Right renal pelvis (tissue), 4 donors: ENCODE measurements around the gene BRSK2. TPM values are rescaled to one million over a fixed set of nuclear protein-coding genes. Genes with fewer than 3 reads are reported as not detected.
A peak's percentile ranks its signal among the peaks of the same experiment; 100 is the strongest.

Experiments used
- DNase-seq, 4 donors: peaks; one replicate each; pipeline ENCODE4 v3.0.0-alpha.2; 2013; ENCODE audit warnings: low read depth in 4 of 4, low spot score in 3 of 4, missing footprints in 1 of 4
- polyA plus RNA-seq, 4 donors: library from polyadenylated mRNA; unstranded; fragments of 120-200 nt; gene quantifications; one replicate each; pipeline ENCODE4 v1.2.1, GENCODE V29; 2013; ENCODE audit not compliant: insufficient read length in 4 of 4

Gene BRSK2
- polyA plus RNA-seq, 4 donors = 0.26 to 1.1 (median 0.46) TPM

DNA sequence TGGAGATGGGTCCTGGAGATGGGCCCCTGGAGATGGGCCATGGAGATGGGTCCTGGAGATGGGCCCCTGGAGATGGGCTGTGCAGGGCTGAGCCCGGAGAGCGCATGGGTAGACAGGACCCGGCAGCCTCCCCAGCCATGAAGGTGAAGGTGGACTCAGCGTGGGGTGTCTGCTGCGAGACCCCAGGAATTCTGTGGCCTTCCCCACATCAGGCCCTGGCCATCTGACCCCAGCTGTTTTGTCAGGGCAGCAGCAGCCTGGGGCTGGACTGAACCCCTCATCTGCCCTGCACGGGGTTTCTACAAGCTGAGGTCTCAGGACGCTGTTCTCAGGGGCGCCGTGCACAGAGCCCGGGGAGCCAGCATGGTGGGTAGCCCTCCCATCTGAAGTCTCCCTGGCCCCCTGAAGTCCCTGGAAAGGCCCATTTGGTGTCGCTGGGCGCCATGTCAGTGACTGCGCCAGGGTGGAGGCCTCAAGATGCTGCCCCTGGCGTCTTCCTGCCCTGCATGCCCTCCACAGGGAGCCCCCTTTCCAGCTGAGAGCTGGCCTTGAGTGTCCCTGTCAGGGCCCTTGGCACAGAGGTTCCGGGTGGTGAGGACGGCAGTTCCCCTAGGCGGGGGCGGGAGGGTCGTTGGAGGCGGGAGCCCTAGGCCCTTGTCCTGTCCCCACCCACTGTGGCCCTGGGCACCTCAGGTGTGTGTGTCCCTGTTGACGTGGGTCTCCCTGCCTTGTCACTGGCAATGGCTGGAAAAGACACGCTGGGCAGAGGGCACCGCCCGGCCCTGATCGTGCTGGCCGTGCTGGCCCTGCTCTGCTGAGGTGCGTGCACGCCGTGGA lies 5.4 kb downstream of the BRSK2 start:
- DNase-seq = no peak

DNA sequence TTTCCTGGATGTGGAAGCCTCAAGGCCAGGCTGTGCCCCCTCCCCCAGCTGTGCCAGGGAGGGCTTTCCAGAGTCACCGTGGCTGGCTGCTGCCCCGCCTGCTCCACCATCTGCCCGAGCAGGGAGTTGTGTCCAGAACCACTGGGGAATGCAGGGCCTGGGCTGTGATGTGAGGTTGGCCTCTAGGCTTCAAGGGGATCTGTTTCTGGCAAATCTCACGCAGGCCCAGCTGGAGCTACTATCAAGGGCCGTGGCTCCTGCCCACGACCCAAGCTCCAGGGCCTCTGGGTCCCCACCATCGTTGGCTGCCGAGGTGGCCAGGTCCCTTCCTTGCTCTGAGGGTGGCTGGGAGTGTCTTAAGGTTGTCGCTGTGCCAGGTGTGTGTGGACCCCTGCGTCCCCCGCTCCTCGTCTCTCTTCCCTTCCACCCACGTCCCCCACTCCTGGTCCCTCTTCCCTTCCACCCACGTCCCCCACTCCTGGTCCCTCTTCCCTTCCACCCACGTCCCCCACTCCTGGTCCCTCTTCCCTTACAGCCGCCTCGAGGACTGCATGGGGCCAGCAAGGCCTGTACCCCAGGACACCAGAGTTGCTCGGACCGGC lies 6.1 kb downstream of the BRSK2 start:
- no peak for DNase-seq

DNA sequence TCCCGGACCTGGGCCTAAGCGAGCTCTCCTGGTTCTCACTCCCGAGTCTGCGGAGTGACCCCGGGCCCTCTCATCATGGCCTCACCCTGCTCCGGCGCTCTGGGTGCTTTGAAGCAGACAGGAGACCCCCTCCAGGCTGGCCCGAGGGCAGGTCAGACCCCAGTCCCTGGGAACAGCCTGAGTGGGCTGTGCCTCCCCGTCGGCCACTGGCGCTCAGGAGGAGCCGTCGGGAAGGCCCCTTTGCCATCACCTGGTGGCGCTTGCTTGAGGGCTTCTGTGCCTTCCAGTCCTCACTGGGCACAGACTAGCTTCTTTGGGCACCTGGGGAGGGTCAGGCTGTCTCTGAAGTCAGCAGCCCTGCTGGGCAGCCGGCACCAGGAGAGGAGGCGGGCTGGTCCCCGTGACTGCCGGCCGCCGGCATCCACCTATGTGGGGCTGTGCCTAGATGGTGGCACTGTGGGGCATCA lies 6.7 kb downstream of the BRSK2 start:
- DNase-seq = no peak

DNA sequence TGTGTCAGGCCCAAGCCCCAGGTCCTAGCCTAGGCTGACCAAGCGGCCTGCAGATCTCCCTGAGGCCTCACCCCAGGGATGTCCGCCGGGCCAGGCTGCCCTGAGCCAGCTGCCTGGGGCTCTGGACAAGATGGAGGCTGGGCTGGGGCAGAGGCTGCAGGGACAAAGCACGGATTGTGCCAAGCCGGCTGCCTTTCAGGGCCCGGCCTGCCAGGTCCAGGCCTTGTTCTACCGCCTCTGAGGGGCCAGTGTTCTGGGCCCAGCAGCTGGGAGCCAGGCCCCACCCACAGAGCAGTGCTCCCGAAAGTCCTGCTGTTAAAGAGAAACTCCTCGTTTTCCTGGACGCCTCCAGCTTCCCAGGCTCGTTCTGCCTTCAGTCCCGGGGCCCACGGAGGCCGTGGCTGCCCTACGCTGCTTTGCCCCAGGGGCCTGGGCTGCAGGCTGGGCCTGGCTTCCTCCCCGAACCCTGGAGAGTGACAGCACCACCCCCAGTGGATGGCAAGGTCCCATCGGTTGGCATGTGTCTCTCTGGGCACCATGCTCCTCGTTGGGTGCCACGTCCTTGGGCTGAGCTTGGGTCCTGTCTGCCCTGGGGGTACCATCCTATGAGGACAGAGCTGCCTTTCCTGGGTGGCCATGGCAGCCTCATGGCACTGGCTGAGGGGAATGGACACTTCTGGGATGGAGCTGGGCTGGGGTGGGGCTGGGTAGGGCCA lies 7.6 kb downstream of the BRSK2 start:
- DNase-seq = no peak

DNA sequence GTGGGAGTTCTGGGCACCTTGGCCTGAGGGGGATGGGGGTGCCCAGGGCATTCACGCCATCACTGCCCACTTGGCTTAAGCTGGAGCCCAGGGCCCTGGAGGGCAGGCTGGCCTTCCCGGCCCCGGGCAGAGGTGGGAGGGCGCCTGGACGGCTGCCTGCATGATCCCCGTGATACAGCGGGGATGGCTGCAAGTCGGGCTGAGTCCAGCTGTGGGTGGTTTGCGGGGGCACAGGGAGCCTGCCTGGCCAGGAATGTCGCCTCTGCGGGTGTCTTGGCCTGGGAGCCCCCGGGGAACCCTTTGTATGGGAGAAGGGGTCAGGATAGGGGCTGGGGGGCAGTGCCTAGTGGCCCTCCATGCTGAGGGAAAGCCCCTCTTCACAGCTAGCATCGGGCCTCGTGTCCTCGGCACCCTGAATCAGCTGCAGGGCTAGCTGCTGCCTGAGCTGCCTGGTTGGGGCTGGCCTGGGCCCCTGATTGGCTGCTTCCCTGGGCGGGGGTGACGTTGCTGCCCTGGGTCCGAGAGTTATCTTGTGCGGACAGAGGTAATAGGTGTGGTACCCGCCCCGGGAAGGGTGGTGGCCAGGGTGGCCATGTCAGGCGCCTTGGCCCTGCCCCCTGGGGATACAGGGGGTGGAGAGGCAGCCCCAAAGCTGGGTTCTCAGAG lies 8.3 kb downstream of the BRSK2 start:
- no peak for DNase-seq

DNA sequence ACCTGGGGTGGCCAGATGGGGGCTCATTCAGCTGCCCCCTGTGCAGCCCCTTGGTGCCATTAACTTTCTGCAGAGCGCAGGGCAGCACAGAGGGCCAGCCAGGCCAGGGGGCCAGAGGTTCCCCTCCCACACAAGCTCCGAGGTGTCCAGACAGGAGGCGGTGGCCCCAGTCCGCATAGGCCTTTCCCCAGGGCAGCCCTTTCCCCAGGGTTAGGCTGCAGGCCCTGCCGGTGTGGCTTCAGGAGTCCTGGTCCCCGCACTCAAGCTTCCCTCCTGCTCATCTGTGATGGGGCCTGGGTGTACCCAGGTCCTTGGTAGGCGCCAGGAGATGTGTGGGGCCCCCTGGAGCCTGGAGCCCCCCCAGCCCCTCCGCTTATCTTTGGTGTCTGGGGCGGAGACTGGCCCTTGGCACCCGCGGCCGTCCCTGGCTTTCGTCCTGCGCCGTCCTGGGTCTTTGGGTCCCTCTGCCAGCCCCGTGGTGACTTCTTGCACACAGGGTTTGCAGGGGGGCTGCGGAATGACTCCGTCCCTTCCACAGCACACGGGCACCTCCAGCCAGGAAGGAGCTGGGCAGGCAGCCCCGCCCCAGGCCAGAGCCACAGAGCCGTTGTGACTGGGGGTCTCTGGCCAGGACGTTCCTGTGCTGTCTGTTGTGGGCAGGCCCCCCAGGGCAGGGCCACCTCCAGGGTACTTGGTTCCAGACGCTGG lies 8.9 kb downstream of the BRSK2 start:
- DNase-seq = no peak

DNA sequence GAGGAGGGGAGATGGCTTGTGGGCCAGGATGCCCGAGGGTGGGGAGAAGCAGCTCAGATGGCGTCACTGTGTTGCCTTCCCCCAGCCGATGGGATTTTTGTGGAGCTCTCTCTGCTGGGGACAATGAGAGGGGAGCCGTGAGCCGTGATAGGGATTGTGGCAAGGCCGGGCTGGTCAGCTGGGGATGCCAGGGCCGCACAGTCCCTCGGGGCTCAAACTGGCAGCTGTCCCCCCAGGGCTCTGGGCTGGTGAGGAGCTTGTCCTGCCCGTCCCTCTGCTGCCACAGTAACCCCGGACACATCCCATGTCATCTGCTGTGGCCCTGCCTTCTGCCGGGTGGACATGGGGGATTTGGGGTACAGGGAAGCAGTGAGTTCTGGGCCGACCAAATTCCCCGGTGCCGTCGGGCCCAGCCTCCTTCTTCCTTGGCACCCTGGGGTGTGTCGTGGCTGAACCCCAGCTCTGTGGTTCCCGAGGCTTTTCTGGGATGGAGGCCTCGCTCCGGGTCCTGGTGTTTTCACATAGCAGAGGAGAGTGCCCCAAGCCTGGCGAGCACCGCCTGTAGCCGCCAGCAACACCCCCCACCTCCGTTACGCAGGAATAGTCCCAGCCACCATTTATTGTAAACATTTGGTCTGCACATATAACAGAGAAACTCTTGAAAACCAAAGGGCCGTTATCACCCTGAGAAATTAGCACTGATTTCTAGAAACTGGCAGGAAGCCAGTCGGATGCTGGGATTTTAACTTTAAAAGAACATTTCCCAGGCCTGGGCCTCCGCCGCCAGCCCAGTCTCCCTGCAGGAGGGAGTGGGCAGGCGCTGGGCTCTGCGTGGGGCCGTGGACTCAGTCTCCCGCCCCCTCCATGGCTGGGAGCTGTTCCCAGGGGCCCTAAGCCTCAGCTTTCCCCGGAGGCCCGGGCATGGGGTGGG lies 9.9 kb downstream of the BRSK2 start:
- no peak for DNase-seq

DNA sequence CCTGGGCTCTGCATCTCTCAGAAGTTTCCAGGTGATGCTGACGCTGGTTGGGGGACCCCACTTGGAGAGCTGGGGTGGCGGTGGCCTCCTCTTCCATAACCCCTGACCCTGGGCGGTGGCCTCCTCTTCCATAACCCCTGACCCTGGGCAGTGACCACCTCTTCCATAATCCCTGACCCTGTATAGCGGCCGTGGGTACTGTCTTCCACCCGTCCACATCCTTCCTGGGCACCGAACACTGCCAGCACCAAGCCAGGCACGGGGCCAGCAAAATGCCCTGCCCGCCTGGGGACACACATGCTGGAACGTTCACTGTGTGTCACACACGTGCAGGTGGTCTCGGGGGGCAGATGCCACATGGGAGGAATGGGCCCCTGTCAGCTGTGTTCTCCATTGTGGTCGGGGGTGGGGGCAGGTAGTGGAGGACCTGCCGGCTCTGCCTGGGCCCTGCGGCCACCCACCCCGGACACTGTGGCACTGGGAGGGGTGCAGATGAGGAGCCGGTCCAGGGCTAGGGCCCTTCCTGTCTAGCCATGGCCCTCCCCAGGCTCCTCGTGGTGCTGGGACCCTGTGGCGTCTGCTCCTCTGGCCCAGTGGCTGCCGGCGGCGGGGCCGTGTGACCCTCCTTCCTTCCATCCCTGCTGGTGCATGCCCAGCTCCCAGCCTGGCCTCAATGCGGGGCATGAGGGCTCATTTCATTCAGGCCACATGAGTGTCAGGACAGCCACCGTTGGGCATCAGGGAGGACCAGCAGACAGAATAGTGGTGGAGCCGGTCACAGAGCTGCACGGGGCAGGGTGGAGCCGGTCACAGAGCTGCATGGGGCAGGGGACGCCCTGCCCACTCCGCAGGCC lies 10.8 kb downstream of the BRSK2 start:
- no peak for DNase-seq

DNA sequence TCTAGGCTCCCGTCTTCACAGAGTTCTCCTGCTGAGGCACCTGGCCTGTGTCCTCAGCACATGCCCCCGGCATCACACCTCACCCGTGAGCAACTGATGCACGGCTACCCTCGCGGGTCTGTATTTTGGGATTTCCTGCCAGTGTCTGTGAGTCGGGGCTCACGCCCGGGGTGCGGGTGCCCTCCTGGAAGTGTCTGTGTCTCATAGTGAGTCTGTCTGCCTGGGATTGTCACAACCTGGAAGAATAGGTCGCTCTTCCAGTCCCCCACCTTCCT lies 11.4 kb downstream of the BRSK2 start:
- DNase-seq = no peak

DNA sequence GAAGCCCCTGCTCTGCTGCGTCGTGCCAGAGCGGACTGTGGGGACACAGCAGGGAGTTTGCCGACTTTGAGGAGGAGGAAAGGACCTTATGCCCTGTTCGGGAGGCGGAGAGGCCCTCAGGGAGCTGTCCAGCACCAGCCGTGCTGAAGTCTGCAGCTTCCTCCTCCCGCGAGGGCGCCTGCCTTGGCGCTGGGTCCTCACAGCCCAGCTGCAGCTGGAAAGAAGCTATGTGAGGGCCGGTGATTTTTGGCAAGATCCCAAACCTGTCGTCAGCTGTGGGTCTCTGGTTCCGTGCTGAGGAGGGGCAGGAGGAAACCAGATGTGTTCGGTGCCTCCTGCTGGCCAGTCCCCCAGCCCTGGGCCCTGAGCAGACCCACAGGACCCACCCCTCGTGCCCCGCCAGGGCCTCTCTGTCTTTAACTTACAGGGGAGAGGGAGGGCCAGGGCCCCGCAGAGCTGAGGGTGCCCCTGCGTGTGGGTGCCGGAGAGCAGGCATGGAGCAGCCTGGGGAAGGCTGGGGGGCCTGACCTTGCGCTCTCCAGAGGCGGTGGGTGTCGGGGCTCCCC lies 12.0 kb downstream of the BRSK2 start:
- peak; percentile 65 to 84 (median 77) for DNase-seq

DNA sequence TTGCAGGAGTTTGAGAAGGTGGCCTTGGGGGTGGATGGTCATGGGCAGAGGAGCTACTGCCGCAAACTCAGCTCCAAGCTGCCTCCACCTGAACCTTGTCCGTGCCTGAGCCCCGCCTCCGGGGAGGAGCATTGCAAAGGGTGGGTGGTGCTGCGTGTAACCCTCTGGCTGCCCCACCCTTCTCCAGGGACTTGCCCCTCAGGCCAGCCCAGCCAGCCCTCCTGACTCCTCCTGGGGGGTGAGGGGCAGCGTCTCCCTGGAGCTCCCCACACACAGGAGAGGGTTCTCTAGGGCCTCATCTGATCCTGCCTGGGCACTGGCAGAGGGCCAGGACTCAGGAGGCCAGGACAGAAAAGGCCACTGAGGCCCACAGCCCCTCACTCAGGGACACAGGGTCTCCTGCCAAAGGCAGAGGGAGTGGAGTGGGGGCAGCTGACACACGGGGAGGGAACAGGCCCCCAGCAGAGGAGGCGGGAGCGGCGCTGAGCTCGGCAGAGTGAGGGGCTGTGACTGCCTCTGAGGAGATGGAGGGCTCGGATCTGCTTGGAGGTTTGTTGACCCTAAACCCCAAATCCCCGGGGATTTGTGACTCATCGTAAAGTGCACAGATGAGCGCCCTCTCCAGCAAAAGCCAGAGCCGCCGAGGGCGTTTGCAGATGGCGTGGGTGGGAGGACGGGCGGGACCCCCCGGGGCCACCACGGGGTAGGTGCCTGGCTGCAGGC lies 12.8 kb downstream of the BRSK2 start:
- DNase-seq = no peak

DNA sequence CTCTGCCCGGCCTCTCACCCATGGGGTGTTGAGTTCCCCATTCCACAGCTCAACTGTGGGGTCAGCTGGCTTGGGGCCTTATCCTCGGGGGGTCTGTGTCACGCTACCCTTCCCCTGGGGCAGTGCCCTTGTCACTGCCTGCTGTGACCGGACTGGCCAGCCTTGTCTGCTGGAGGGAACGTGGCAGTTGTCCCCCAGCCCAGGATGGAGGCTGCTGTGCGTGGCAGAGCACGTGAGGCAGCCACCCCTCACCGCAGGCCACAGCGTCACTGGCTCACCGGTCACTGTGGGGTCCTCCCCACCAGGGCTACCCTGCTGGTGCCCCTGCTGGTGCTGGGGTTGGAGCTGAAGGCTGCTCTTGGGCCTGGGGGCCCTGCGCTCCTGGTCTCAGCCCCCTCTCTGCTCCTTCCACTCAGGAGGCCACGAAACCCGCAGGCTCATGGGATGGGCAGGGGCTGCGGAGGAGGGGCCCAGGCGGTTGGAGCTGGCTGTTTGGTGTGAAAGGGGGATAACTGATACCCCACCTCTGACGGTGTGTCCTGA lies 13.4 kb downstream of the BRSK2 start:
- DNase-seq = no peak

DNA sequence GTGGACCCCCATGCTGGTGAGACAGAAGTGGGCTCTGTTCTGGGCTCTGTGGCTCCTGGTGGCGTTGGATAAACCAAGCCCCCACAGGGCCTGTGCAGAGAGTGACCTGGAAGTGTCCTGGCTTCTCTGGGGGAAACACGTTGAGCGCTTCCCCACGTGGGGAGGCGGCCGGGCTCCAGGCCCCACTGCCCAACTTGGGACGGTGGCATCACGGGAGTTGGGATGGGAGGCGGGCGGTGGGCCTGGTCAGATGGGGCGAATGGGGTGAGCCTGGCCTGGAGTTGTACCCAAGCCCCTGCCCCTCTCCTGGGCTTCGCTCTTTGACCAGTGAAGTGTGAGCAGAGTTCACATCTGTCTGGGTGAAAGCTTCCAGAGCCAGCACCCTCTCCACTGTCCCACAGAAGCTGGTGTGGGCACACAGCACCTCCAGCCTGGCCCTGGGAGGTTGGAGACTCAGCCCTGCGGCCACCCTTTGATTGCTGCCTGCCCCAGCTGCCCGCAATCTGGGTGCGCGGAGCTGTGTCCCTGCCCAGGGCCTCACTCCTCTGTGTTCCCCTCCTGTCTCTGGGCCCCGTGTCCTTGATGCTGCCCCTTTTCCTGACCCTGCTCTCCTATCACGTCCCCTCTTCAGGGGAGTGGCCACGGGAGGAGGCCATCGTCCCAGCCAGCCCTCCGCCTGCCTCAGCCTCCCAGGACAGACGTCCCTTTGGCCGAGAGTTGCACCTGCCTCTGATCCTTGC lies 14.2 kb downstream of the BRSK2 start:
- DNase-seq = no peak

DNA sequence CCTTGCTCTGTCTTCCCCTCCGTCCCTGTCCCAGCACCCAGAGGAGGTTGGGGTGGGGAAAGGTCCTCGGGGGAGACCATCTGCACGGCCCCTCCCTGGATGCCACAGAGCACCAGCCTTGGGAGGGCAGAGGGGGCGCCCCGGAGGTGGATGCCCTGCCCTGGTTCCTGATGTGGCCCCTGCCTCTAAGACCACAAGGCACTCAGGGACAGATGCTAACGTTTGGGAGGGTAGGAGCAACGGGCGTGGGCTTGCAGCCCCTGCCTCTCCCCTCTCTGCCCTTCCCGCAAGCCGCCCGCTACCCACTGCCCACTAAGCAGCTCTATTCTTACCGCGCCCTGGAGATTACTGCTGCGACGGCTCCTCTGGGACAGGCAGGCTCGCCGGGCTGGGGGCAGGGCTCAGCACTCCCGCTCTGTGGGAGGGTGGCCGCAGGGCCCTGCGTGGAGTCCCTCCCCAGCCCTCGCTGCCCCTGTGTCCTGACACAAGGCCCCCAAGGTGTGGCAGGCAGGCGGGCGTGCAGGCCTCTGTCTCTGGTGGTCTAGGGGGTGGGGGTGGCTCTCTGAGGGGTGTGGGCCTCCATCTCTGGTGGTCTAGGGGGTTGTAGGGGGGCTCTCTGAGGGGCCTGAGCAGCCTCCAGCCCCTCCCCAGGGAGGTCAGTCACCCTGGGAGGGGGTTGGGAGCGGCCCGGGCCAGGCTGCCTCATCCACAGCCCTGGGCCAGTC lies 14.9 kb downstream of the BRSK2 start:
- DNase-seq = no peak

DNA sequence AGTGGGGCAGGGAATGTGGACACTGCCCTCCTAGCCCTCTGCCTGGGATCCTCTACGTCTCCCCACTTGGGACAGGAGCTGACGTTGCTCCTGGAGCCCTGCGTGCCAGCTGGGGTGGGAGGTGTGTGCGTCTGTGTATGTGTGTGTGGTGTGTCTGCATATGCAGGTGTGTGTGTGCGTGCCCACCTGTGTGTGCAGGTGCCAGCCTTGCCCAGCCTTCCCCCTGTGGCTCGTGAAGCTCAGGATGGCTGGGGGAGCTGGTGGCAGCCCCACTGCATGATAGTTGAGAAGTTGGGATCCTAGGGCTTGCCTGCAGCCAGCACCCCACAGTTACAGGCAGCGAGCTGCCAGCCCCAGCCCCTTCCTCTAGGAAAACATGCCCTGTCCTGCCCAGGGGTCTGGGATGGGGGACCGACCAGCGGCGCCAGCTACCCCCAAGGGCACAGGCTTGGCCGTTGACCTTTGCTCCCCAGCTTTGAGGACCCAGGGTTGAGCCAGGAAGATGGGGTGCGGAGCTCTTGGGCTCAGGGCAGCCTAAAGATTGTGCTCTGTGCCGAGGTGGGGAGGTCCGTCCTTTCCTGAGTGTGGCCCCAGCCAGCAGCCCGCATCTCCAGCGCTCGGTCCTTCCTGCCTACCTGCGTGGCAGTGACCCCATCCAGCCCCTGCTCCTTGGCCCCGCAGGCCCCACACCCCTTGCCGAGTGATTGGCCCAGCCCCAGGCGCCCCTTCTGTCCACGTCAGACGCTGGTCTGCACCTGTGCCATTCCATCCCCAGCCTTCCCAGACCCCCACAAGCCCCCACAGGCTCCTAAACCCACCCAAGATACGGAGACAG lies 15.7 kb downstream of the BRSK2 start:
- no peak for DNase-seq
